ENCODE results near the gene LIPF.
"Not testable (repeated sequence)": the region's sequence is repeated elsewhere in the genome, so short reads cannot be mapped to it uniquely, and the experiment has no call there.

The LIPF gene

DNA sequence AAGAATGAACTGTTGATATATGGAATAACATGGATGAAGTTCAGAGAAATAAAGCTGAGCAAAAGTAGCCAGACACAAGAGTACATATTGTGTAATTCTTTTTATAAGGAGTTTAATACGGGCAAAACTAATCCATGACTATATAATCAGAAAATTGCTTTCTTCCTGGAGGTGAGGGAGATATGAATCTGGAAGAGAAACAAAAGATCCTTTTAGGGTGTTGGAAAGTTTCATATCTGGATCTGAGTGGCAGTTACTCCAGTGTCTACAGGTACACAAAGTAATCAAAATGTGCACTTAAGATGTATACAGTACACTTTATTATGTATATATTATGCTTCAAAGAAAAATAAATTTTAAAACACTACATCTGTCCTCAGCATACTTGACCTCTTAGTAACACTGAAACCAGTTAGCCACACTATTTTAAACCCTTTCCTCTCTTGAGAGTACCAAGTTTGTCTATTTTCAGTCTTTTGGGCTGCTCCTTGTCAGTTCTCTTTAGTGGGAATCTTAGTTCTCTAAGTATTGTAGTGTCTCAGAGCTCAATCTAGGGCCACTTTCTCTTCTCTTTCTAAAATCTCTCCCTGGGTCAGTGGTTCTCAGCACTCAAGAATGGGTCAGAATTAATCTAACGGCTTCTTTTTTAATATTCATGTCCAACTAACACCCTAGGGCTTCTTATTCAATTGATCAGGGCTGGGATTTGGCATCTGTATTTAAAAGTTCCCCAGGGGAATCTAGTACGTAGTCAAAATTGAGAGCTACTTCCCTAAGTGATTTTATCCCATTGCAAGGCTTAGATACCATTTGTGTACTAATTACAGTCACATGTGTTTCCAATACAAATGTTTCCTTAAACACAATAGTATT lies 4.3 kb upstream of the LIPF start:
- H3K36me3 Mint-ChIP-seq (ENCODE audit: low read depth) = no peaks in the 10 kb centered on the region
- no peaks in the 10 kb centered on the region for H3K9me3 Mint-ChIP-seq
- H3K4me3 Mint-ChIP-seq = no peak overlapping the region
- H3K4me1 Mint-ChIP-seq (ENCODE audit: low read depth) = peaks cover 11% of the 10 kb centered on the region
- no peak overlapping the region for H3K27ac Mint-ChIP-seq
- no peaks in the 10 kb centered on the region for H3K27me3 Mint-ChIP-seq
- intact Hi-C loops (cut with micrococcal nuclease) = no loop called here

DNA sequence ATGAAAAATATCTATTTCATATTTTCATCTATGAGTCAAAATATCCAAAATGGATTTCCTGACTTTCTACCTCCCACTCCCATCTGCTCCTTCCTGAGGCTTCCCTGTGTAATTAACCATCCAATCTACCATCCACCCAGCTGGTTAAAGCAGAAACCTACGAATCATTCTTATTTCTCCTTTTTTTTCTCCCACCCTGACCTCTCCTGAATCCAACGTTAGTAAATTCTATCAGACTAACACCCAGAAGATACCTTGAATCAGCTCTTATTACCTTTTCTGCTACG lies 3.7 kb upstream of the LIPF start:
- no peak overlapping the region for H3K4me3 Mint-ChIP-seq
- no peak overlapping the region for H3K27ac Mint-ChIP-seq
- no peaks in the 10 kb centered on the region for H3K27me3 Mint-ChIP-seq
- intact Hi-C loops (cut with micrococcal nuclease) = no loop called here
- H3K36me3 Mint-ChIP-seq (ENCODE audit: low read depth) = no peaks in the 10 kb centered on the region
- H3K4me1 Mint-ChIP-seq (ENCODE audit: low read depth) = peaks cover 11% of the 10 kb centered on the region
- H3K9me3 Mint-ChIP-seq = no peaks in the 10 kb centered on the region

DNA sequence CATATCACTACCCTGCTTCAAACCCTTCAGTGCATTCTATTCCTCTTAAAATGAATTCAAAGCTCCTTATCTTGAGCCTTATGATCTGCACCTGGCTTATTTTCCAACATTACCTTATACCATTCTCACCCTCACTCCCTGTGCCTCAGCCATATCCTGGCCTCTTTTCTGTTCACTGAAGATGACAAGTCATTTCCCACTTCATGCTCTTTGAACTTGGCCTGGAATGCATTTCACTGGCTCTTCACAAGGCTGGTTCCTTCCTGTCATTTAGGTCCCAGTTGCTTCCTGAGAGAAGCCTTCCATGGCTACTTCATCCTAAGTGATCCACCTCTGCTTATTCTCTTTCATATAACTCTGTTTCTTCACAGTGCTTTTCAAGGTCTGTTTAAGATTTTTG lies 3.2 kb upstream of the LIPF start:
- Mint-ChIP-seq H3K4me1 (ENCODE audit: low read depth) (peaks cover 11% of the 10 kb centered on the region), H3K36me3 (ENCODE audit: low read depth) (no peaks in the 10 kb centered on the region), H3K9me3 (no peaks in the 10 kb centered on the region), H3K4me3 (no peak overlapping the region), H3K27ac (no peak overlapping the region), H3K27me3 (no peaks in the 10 kb centered on the region)
- intact Hi-C loops (cut with micrococcal nuclease) = no loop called here

DNA sequence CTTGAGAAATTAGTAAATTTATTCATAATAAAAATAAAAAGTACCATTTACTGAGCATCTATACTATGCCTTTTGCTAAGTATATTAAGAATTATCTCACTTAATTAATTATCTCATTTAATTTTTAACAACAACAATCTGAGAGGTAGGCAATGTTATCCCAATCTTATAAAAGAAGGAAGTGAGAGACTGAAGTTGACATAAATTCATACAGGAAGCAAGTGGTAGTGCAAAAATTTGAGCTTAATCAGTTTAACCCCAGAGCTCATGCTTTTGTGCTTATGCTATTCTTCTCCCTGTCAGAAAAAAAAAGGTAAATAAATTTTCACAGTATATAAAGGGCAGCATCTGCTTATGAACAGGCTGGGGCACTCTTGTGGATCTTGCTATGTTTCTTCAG lies 2.7 kb upstream of the LIPF start:
- Mint-ChIP-seq H3K36me3 (ENCODE audit: low read depth) (no peaks in the 10 kb centered on the region), H3K4me1 (ENCODE audit: low read depth) (peaks cover 11% of the 10 kb centered on the region), H3K27ac (no peak overlapping the region), H3K9me3 (no peaks in the 10 kb centered on the region), H3K27me3 (no peaks in the 10 kb centered on the region), H3K4me3 (no peak overlapping the region)
- intact Hi-C loops (cut with micrococcal nuclease) = no loop called here

DNA sequence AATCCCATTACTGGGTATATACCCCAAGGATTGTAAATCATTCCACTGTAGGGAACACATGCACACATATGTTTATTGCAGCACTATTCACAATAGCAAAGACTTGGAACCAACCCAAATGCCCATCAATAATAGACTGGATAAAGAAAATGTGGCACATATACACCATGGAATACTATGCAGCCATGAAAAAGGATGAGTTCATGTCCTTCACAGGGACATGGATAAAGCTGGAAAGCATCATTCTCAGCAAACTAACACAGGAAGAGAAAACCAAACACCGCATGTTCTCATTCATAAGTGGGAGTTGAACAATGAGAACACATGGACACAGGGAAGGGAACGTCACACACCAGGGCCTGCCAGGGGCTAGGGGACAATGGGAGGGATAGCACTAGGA lies 1.1 kb upstream of the LIPF start:
- H3K4me1 Mint-ChIP-seq (ENCODE audit: low read depth) = peaks cover 11% of the 10 kb centered on the region
- intact Hi-C loops (cut with micrococcal nuclease); H3K9me3 Mint-ChIP-seq: not testable (repeated sequence)

DNA sequence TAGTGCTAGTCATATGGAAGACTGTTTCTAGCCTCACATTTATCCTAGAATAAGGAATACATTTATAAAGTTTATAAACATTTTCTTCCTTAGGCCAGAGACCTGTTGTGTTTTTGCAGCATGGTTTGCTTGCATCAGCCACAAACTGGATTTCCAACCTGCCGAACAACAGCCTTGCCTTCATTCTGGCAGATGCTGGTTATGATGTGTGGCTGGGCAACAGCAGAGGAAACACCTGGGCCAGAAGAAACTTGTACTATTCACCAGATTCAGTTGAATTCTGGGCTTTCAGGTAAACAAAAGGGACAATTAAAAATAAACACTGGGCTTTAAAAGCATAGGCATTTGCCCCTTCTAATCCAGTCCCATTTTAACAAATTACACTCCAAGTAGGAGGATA lies 4.2 kb downstream of the LIPF start:
- Mint-ChIP-seq H3K4me3 (no peak overlapping the region), H3K27me3 (peaks cover 4% of the 10 kb centered on the region), H3K27ac (no peak overlapping the region), H3K4me1 (ENCODE audit: low read depth) (no peaks in the 10 kb centered on the region), H3K9me3 (no peaks in the 10 kb centered on the region), H3K36me3 (ENCODE audit: low read depth) (no peaks in the 10 kb centered on the region)
- intact Hi-C loops (cut with micrococcal nuclease) = no loop called here

More for the DNA sequence above, 1.1 kb upstream of the LIPF start:
- H3K27me3 Mint-ChIP-seq; H3K27ac Mint-ChIP-seq; H3K36me3 Mint-ChIP-seq (ENCODE audit: low read depth); H3K4me3 Mint-ChIP-seq: not testable (repeated sequence)

DNA sequence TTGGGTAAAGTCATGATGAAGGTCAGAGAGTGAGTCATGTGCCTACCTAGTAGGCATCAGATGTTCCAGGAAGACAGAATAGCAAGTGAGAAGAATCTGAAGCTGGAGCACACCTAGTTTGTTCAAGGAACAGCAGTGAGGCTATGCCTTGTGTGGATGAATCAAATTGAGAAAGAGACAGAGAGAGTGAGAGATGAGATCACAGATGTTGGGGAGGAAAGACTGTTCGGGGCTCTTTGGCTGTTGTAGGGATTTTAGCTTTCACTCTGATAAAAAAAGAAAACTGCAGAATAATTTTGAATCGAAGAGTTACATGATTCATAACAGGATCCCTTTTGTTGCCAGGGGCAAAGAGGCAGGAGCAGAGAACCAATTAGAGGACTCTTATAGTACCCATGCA lies 6.3 kb downstream of the LIPF start:
- no peak overlapping the region for H3K27ac Mint-ChIP-seq
- H3K27me3 Mint-ChIP-seq = peaks cover 4% of the 10 kb centered on the region

DNA sequence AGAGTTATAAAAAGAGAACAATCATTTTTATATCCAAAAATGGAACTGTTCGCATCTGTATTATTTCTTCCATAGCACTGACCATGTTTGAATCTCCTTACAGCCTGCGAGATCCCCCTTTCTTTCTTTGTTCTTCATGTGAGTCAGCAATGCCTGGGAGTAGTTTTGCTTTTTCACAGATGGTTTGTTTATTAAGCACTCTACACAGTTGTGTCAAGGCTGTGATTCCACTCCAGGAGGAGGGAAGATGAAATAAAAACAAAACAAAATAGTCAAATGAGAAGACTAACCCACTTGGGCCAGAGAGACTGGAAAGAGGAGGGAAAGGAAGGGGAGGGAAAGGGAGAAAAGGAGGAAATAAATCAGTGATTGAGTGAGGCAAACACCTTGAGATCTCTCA lies 7.8 kb downstream of the LIPF start:
- H3K4me1 Mint-ChIP-seq (ENCODE audit: low read depth) = no peaks in the 10 kb centered on the region
- H3K9me3 Mint-ChIP-seq = no peaks in the 10 kb centered on the region
- H3K36me3 Mint-ChIP-seq (ENCODE audit: low read depth) = no peaks in the 10 kb centered on the region
- H3K27ac Mint-ChIP-seq = no peak overlapping the region
- peaks cover 4% of the 10 kb centered on the region for H3K27me3 Mint-ChIP-seq
- intact Hi-C loops (cut with micrococcal nuclease) = no loop called here
- H3K4me3 Mint-ChIP-seq = no peak overlapping the region

More for the DNA sequence above, 6.3 kb downstream of the LIPF start:
- no peaks in the 10 kb centered on the region for H3K4me1 Mint-ChIP-seq (ENCODE audit: low read depth)
- no peak overlapping the region for H3K4me3 Mint-ChIP-seq
- intact Hi-C loops (cut with micrococcal nuclease) = no loop called here
- H3K36me3 Mint-ChIP-seq (ENCODE audit: low read depth) = no peaks in the 10 kb centered on the region
- no peaks in the 10 kb centered on the region for H3K9me3 Mint-ChIP-seq

DNA sequence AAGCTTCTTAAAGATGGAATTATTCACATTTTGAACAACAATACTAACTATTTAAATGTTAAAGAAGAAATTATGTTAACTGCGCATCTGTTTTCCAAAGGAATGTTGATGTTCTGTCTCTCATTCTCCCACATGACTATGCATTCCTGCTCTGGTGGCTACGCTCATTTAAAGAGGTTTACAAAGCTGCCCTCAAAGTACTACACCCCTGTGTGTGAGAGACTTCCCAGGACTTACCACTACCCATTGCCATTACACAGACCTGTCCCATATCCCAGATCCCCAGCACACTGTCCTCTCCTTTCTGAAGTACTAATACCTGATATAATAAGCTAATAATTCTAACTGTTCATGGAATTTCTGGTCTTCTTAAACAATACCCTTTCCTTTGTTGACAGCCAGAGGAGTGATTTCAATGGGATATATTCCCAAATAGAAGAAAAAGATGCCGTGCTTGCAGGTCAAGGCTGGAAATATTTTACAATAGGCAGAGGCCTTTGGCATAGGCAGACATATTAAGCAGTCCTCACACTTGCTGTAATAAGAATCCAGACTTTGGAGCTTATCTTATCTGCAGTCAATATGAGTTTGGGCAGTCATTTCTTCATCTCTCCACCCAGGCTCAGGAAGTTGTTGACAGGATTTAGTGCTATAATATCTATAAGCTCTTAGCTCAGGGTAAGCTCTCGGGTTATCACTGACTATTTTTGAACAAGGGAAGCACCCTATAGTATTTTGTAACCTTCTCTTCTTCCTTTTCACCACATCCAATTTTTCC lies 12.2 kb downstream of the LIPF start:
- H3K4me1 Mint-ChIP-seq (ENCODE audit: low read depth) = no peaks in the 10 kb centered on the region
- H3K27ac Mint-ChIP-seq = no peak overlapping the region
- peaks cover 1% of the 10 kb centered on the region for H3K27me3 Mint-ChIP-seq
- H3K9me3 Mint-ChIP-seq = no peaks in the 10 kb centered on the region
- no peaks in the 10 kb centered on the region for H3K36me3 Mint-ChIP-seq (ENCODE audit: low read depth)
- H3K4me3 Mint-ChIP-seq = no peak overlapping the region
- intact Hi-C loops (cut with micrococcal nuclease) = no loop called here

DNA sequence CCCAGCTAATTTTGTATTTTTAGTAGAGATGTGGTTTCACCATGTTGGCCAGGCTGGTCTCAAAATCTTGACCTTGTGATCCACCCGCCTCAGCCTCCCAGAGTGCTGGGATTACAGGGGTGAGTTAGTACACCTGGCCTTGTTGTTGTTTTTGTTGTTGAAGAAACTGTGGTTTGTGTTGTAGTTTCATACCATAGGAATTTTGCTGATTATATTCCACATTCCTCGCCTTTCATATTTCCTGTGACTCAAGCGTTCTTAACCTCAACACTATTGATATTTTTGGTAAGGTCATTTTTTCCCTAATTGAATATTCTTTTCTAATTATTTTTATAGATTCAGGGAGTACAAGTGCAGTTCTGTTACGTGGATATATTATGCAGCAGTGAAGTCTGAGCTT lies 16.7 kb downstream of the LIPF start:
- H3K9me3 Mint-ChIP-seq = no peaks in the 10 kb centered on the region
- no peaks in the 10 kb centered on the region for H3K27me3 Mint-ChIP-seq
- H3K4me1 Mint-ChIP-seq (ENCODE audit: low read depth) = no peaks in the 10 kb centered on the region
- no peaks in the 10 kb centered on the region for H3K36me3 Mint-ChIP-seq (ENCODE audit: low read depth)
- H3K4me3 Mint-ChIP-seq = no peak overlapping the region
- H3K27ac Mint-ChIP-seq = no peak overlapping the region
- intact Hi-C loops (cut with micrococcal nuclease) = no loop called here

DNA sequence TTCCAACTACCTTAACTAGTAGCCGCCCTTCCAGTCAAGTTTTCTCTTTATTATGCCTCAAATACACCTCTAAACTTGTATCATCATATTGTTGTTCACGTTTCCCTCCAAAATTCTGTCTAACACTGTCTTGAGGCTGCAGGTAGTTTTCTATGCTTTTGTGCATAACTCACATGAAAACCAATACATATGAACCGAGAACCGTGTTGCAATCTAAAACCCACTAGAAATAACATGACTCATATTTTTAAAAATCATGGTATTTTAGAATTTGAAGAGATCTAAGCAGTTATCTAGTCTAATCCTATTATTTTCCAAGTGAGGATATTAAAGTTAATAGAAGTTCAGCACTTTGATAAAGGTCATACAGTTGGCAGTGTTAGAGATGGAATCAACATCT lies 18.2 kb downstream of the LIPF start:
- Mint-ChIP-seq H3K27me3 (no peaks in the 10 kb centered on the region), H3K9me3 (no peaks in the 10 kb centered on the region), H3K27ac (no peak overlapping the region), H3K36me3 (ENCODE audit: low read depth) (no peaks in the 10 kb centered on the region), H3K4me3 (no peak overlapping the region), H3K4me1 (ENCODE audit: low read depth) (no peaks in the 10 kb centered on the region)
- intact Hi-C loops (cut with micrococcal nuclease) = no loop called here

DNA sequence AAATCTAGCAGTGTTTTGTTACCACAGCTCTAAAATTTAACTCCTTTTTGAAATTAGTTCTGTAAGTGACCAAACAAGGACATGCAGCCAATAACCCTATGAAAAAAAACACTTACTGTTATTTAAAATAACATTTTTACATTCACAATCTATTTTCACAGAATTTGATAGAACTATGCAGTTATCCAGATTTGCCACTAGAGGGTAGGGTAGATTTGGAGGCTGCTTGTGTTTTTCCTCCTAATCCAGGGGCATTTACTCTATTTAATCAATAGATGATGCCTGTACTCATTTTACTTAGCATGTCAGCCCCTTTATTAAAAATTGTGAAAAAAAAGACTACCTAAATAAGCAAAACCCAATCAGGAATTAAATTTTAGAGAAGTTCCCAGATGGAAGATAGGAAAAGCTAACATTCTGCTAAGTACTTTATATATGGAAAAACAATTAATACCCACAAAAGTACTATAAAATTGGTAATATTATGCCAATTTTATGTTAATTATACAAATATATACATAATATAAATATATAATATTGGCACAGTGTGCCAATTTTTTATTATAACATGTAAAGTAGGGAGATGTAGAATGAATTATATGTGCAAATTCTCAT lies 23.7 kb downstream of the LIPF start:
- Mint-ChIP-seq H3K4me3 (no peak overlapping the region), H3K36me3 (ENCODE audit: low read depth) (no peaks in the 10 kb centered on the region), H3K27me3 (peaks cover 5% of the 10 kb centered on the region), H3K4me1 (ENCODE audit: low read depth) (no peaks in the 10 kb centered on the region), H3K9me3 (no peaks in the 10 kb centered on the region), H3K27ac (no peak overlapping the region)
- intact Hi-C loops (cut with micrococcal nuclease) = loop anchor here (1.0 kb wide), 1 partner anchor 122 kb away; no protein-coding TSS in a partner anchor

DNA sequence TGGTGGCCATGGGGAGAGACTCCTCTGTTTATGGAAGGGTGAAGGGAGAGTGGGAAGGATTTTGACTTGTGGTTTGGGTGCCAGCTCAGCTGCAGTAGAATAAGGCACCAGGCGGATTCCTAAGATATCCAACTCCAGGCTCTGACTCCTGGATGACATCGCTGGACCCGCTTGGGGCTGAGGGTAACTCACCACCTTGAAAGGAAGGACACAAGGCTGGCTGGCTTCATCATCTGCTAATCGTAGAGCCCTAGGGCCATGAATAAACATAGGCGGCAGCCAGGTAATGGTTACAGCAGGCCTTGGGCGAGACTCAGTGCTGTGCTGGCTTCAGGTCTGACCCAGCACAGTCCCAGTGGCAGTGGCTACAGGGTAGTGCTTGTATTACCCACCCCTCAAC lies 25.1 kb downstream of the LIPF start:
- peaks cover 5% of the 10 kb centered on the region for H3K27me3 Mint-ChIP-seq
- intact Hi-C loops (cut with micrococcal nuclease) = no loop called here
- H3K36me3 Mint-ChIP-seq (ENCODE audit: low read depth) = no peaks in the 10 kb centered on the region
- no peak overlapping the region for H3K4me3 Mint-ChIP-seq
- H3K9me3 Mint-ChIP-seq = no peaks in the 10 kb centered on the region
- H3K4me1 Mint-ChIP-seq (ENCODE audit: low read depth) = no peaks in the 10 kb centered on the region
- H3K27ac Mint-ChIP-seq = no peak overlapping the region

DNA sequence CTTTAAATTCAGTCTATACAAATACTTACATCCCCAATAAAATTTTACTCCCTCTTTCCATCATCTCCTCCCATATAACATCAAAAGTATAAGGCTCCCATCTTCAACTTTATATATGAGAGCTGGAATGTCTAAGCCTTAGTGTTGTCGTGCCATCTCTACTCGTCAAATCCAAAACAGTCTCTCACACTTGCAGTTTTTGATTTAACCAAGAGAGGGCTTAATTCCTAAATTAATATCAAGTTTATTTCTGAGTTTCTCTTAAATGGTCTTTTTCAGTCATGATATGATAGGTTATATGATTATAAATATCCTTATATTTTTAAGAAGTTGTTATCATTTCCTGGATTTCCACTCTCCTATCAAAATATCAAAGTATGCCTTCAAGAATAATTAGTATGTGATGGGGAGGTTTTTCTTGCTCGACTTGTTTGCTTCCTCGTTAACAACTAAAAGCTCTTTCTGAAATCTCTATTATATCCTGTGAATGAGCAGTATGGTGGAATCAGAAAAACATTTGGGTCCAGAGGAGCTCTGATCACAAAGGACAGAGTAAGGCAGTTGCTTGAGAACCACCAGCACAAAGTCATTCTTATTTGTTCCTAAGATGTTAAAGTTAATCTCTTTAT lies 29.3 kb downstream of the LIPF start:
- intact Hi-C loops (cut with micrococcal nuclease) = no loop called here
- H3K9me3 Mint-ChIP-seq = no peaks in the 10 kb centered on the region
- H3K27me3 Mint-ChIP-seq = peaks cover 11% of the 10 kb centered on the region
- H3K36me3 Mint-ChIP-seq (ENCODE audit: low read depth) = no peaks in the 10 kb centered on the region
- no peaks in the 10 kb centered on the region for H3K4me1 Mint-ChIP-seq (ENCODE audit: low read depth)
- no peak overlapping the region for H3K4me3 Mint-ChIP-seq
- no peak overlapping the region for H3K27ac Mint-ChIP-seq
